Measurements from ENCODE around the gene ATP2A2.

ATP2A2 gene

GRCh38 chr12:110244829-110245228, 36.2 kb upstream of the ATP2A2 start:
- TF ChIP-seq CTCF (IDR thresholded peaks at IDR 0.05; ENCODE audit: low read depth, low read length), result no peak
- H3K4me3 ChIP-seq (ENCODE audit: low read depth, low read length), result no peak overlapping the region

- no peak for TF ChIP-seq CTCF (IDR thresholded peaks at IDR 0.05; ENCODE audit: low read depth, low read length)
Observed at GRCh38 chr12:110245369-110245772, 35.7 kb upstream of the ATP2A2 start.

GRCh38 chr12:110246636-110247339, 34.3 kb upstream of the ATP2A2 start:
- TF ChIP-seq CTCF (IDR thresholded peaks at IDR 0.05; ENCODE audit: low read depth, low read length), result no peak
- H3K4me3 ChIP-seq (ENCODE audit: low read depth, low read length), result no peak overlapping the region

More at GRCh38 chr12:110245369-110245772, 35.7 kb upstream of the ATP2A2 start:
- H3K4me3 ChIP-seq (ENCODE audit: low read depth, low read length), result no peak overlapping the region

GRCh38 chr12:110247340-110248095, 33.5 kb upstream of the ATP2A2 start:
- no peak overlapping the region for H3K4me3 ChIP-seq (ENCODE audit: low read depth, low read length)
- TF ChIP-seq CTCF (IDR thresholded peaks at IDR 0.05; ENCODE audit: low read depth, low read length), result no peak

GRCh38 chr12:110248096-110248447, 33.0 kb upstream of the ATP2A2 start:
- H3K4me3 ChIP-seq (ENCODE audit: low read depth, low read length), result no peak overlapping the region

GRCh38 chr12:110249105-110249504, 31.9 kb upstream of the ATP2A2 start:
- TF ChIP-seq CTCF (IDR thresholded peaks at IDR 0.05; ENCODE audit: low read depth, low read length), result no peak
- no peak overlapping the region for H3K4me3 ChIP-seq (ENCODE audit: low read depth, low read length)

More at GRCh38 chr12:110248096-110248447, 33.0 kb upstream of the ATP2A2 start:
- TF ChIP-seq CTCF (IDR thresholded peaks at IDR 0.05; ENCODE audit: low read depth, low read length), result no peak

- TF ChIP-seq CTCF (IDR thresholded peaks at IDR 0.05; ENCODE audit: low read depth, low read length), result no peak
- H3K4me3 ChIP-seq (ENCODE audit: low read depth, low read length), result no peak overlapping the region
Observed at GRCh38 chr12:110249716-110250225, 31.3 kb upstream of the ATP2A2 start.
